CD4-positive, CD25-positive, alpha-beta regulatory T cell (primary cell): Measurements from ENCODE around the gene STARD4. TPM values are rescaled to one million over a fixed set of nuclear protein-coding genes. Genes with fewer than 3 reads are reported as not detected.

ENCODE experiments used
- ATAC-seq, 2 donors: fragments of 150-1000 bp; cut with Tn5 transposase; one replicate each; pipeline ENCODE4 v1.10.0; 2021; ENCODE audit warnings: low read depth in 2 of 2, moderate number of reproducible peaks in 2 of 2, moderate library complexity in 1 of 2
- DNase-seq, 3 donors: peaks; one replicate each; pipeline versions ENCODE4 v3.0.0 to v3.0.0-alpha.2; 2012 to 2022; ENCODE audit warnings: mixed read lengths in 1 of 3
- H3K27ac ChIP-seq: one replicate; pipeline ENCODE4 v1.7.0; 2013; ENCODE audit warnings: mild to moderate bottlenecking, low read length; ENCODE audit not compliant: insufficient read depth, poor library complexity, severe bottlenecking
- H3K27me3 ChIP-seq: one replicate; pipeline ENCODE4 v1.7.0; 2013; ENCODE audit warnings: low read length; ENCODE audit not compliant: control insufficient read depth, insufficient read depth
- H3K36me3 ChIP-seq: one replicate; pipeline ENCODE4 v1.7.0; 2013; ENCODE audit warnings: mild to moderate bottlenecking, low read length, moderate library complexity; ENCODE audit not compliant: control insufficient read depth, insufficient read depth
- H3K4me1 ChIP-seq: 2 replicates; pipeline ENCODE4 v1.7.0; 2013; ENCODE audit warnings: mild to moderate bottlenecking, low read length; ENCODE audit not compliant: insufficient read depth, control insufficient read depth, poor library complexity, severe bottlenecking
- H3K4me3 ChIP-seq: one replicate; pipeline ENCODE4 v1.7.0; 2013; ENCODE audit warnings: low read depth, mild to moderate bottlenecking, low read length, moderate library complexity
- H3K9me3 ChIP-seq, 2 experiments: 1 replicate in 1 of 2; 2 replicates in 1 of 2; pipeline ENCODE4 v1.7.0; 2013; ENCODE audit warnings: low read length in 2 of 2, mild to moderate bottlenecking in 1 of 2, moderate library complexity in 1 of 2; ENCODE audit not compliant: control insufficient read depth in 2 of 2
- H3K27ac Mint-ChIP-seq, 3 donors: one replicate each; pipeline ENCODE4 v1.8.0; 2020 to 2022; ENCODE audit warnings: mild to moderate bottlenecking in 3 of 3, mixed read lengths in 3 of 3, moderate library complexity in 2 of 3
- H3K27me3 Mint-ChIP-seq: one replicate; pipeline ENCODE4 v1.8.0; 2022; ENCODE audit warnings: mild to moderate bottlenecking, mixed read lengths
- H3K36me3 Mint-ChIP-seq: one replicate; pipeline ENCODE4 v1.8.0; 2020; ENCODE audit warnings: mixed read lengths
- H3K4me1 Mint-ChIP-seq, 4 donors: one replicate each; pipeline ENCODE4 v1.8.0; 2020 to 2022; ENCODE audit warnings: mixed read lengths in 4 of 4, mild to moderate bottlenecking in 1 of 4
- H3K4me3 Mint-ChIP-seq, 4 donors: one replicate each; pipeline ENCODE4 v1.8.0; 2020 to 2022; ENCODE audit warnings: mild to moderate bottlenecking in 4 of 4, mixed read lengths in 4 of 4, moderate library complexity in 3 of 4
- H3K9me3 Mint-ChIP-seq, 7 donors: one replicate each; pipeline ENCODE4 v1.8.0; 2020 to 2022; ENCODE audit warnings: mixed read lengths in 7 of 7, mild to moderate bottlenecking in 3 of 7, moderate library complexity in 2 of 7
- polyA plus RNA-seq, 4 donors: library from polyadenylated mRNA; unstranded; fragments of 300-500 nt; fragmentation: Illumina TruSeq; gene quantifications; one replicate each; pipeline ENCODE4 v1.2.3, GENCODE V29; 2021
- total RNA-seq: library from RNA; stranded (reverse); gene quantifications from one replicate; pipeline ENCODE4 v1.2.3, GENCODE V29; 2022

The STARD4 gene, protein sequence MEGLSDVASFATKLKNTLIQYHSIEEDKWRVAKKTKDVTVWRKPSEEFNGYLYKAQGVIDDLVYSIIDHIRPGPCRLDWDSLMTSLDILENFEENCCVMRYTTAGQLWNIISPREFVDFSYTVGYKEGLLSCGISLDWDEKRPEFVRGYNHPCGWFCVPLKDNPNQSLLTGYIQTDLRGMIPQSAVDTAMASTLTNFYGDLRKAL
- total RNA-seq (14.4 TPM), polyA plus RNA-seq (1 to 10 TPM; 2.7 to 4.8 (median 4.6) TPM)

DNA sequence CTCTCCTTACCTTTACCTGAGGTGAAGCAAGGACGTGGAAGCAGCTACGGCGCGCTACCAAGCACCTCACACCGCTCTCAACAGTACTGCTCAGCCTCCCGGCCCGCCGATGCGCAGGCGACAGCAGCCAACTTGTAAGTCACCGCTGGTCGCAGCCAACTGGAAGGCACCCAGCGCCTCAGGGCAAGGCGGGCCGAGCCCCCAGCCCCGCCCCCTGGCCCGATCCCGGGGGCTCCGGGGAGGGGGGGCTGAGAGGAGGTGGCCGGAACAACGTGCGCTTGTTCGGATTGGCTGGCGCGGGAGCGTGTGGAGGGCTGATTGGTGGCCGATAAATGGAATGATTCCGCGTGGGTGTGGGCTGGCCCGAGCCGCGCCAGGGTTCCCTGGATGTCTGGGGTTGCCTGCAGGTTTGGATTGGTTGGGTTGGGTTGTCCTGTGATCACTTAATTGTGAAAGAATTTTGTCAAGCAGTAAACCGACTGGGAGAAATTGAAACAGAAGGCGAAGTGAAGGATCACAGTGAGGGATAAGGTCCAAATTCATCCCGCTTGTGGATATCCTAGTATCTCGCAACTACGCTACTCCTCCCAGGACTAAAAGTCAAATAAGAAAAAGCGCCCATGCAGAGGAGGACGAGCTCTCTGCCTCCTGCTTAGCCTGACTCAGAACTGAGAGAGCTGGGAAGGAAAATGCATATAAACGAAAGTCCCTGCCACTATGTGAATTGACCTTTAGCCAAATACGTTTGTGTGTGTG lies at the start of gene STARD4:
Gene STARD4, minus strand, starts transcription at position 161 of the 756 bp plus-strand sequence. CDS start 5,102 bp downstream, outside the sequence.
- peak; percentile 94 to 95 for ATAC-seq
- H3K27me3 ChIP-seq = no peaks in the 10 kb centered on the region
- peak; percentile 84 to 97 (median 88) for DNase-seq
- Mint-ChIP-seq H3K4me3 (peak within 1 kb of the TSS; percentile 97 to 100 (median 98)), H3K36me3 (no peaks in the 10 kb centered on the region), H3K9me3 (no peaks in the 10 kb centered on the region), H3K27me3 (peaks cover 4% of the 10 kb centered on the region), H3K4me1 (peaks cover 16 to 37% (median 28%) of the 10 kb centered on the region in 4 donors), H3K27ac (peak within 1 kb of the TSS; percentile 87 to 96 (median 95))
- H3K36me3 ChIP-seq = no peaks in the 10 kb centered on the region
- peaks cover 31% of the 10 kb centered on the region for H3K4me1 ChIP-seq
- peak within 1 kb of the TSS; percentile 69 for H3K27ac ChIP-seq
- H3K4me3 ChIP-seq = peak within 1 kb of the TSS; percentile 96
- no peaks in the 10 kb centered on the region for H3K9me3 ChIP-seq

DNA sequence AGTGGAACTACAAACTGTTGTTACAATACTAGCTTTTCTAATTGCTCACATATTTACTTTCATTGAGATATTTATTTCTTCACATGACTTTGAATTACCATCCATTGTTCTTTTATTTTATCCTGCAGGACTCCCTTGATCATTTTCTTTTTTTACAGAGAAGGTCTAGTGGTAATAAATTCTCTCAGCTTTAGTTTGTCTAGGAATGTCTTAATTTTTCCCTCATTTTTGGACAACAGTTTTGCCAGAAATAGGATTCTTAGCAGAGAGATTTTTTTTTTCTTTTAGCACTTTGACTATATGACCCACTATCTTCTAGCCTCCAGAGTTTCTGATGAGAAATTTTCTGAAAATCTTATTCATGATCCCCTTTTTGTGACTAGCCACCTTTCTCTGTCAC lies 47.3 kb upstream of the STARD4 start:
- peaks cover 0 to 2% of the 10 kb centered on the region in 2 experiments for H3K9me3 ChIP-seq
- no peak overlapping the region for H3K27ac ChIP-seq
- Mint-ChIP-seq H3K4me1 (no peaks in the 10 kb centered on the region), H3K4me3 (no peak overlapping the region), H3K27me3 (peaks cover 31% of the 10 kb centered on the region), H3K27ac (no peak overlapping the region), H3K9me3 (peaks cover 0 to 12% (median 5%) of the 10 kb centered on the region in 7 donors), H3K36me3 (no peaks in the 10 kb centered on the region)
- H3K4me1 ChIP-seq = no peaks in the 10 kb centered on the region
- no peak for ATAC-seq
- DNase-seq = no peak
- H3K4me3 ChIP-seq = no peak overlapping the region
- H3K36me3 ChIP-seq = no peaks in the 10 kb centered on the region
- H3K27me3 ChIP-seq = peaks cover 6% of the 10 kb centered on the region

DNA sequence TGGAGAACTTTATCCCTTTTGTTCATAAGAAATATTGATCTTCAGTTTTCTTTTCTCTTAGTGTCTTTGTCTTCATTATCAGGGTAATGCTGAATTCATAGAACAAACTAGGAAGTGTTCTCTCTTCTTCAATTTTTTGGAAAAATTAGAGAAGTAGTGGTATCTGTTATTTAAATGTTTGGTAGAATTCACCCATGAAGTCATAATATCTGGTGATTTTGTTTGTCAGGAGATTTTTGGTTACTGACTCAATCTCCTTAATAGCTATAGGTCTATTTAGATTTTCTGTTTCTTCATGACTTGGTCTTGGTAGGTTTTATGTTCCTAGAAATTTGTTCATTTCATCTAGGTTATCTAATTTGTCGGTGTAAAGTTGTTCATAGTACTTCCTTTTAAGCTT lies 45.4 kb upstream of the STARD4 start:
- no peak overlapping the region for H3K27ac Mint-ChIP-seq
- peaks cover 0 to 12% (median 5%) of the 10 kb centered on the region in 7 donors for H3K9me3 Mint-ChIP-seq
- H3K27me3 Mint-ChIP-seq = peaks cover 31% of the 10 kb centered on the region
- H3K27ac ChIP-seq = no peak overlapping the region
- H3K36me3 ChIP-seq = no peaks in the 10 kb centered on the region
- H3K4me3 ChIP-seq = no peak overlapping the region
- no peaks in the 10 kb centered on the region for H3K4me1 Mint-ChIP-seq
- DNase-seq (no peak), ATAC-seq (no peak)
- H3K36me3 Mint-ChIP-seq = no peaks in the 10 kb centered on the region
- peaks cover 0 to 2% of the 10 kb centered on the region in 2 experiments for H3K9me3 ChIP-seq
- H3K4me3 Mint-ChIP-seq = no peak overlapping the region
- no peaks in the 10 kb centered on the region for H3K4me1 ChIP-seq
- H3K27me3 ChIP-seq = peaks cover 9% of the 10 kb centered on the region

DNA sequence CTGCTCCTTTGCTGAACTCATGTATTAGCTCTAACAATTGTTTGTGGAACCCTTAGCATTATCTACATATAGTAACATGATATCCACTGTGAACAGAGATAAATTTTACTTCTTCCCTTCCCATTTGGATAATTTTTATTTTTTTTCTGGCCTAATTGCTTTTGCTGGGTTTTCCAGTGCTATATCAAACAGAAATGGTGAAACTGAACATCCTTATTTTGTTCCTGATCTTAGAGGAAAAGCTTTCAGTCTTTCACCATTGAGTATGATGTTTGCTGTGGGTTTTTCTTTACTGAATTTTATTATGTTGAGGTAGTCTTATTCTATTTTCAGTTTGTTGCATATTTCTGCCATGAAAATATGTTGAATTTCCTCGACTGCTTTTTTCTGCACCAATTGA lies 44.8 kb upstream of the STARD4 start:
- H3K9me3 ChIP-seq = peaks cover 0 to 2% of the 10 kb centered on the region in 2 experiments

DNA sequence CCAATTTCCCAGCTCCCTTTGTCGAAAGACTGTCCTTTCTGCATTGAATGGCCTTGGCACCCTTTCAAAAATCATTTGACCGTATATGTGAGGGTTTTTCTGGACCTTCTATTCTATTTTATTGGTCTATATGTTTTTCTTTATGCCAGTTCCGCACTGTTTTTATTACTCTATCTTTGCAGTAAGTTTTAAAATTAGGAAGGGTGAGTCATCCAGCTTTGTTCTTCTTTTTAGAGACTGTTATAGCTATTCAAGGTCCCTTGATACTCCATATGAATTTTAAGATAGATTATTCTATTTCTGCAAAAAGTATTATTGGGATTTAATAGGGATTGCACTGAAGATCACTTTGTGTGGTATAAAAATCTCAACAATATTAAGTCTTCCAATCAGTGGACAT lies 44.2 kb upstream of the STARD4 start:
- no peaks in the 10 kb centered on the region for H3K36me3 Mint-ChIP-seq
- peaks cover 35% of the 10 kb centered on the region for H3K27me3 Mint-ChIP-seq
- no peaks in the 10 kb centered on the region for H3K4me1 ChIP-seq
- no peaks in the 10 kb centered on the region for H3K36me3 ChIP-seq
- H3K27ac Mint-ChIP-seq = no peak overlapping the region
- H3K9me3 Mint-ChIP-seq = peaks cover 0 to 12% (median 5%) of the 10 kb centered on the region in 7 donors
- no peak overlapping the region for H3K4me3 ChIP-seq
- DNase-seq (no peak), ATAC-seq (no peak)
- peaks cover 0 to 3% (median 0%) of the 10 kb centered on the region in 4 donors for H3K4me1 Mint-ChIP-seq
- H3K9me3 ChIP-seq = no peaks in the 10 kb centered on the region
- no peak overlapping the region for H3K27ac ChIP-seq
- H3K27me3 ChIP-seq = peaks cover 13% of the 10 kb centered on the region
- no peak overlapping the region for H3K4me3 Mint-ChIP-seq

More for the DNA sequence above, 44.8 kb upstream of the STARD4 start:
- Mint-ChIP-seq H3K4me1 (no peaks in the 10 kb centered on the region), H3K36me3 (no peaks in the 10 kb centered on the region), H3K27ac (no peak overlapping the region), H3K4me3 (no peak overlapping the region), H3K9me3 (peaks cover 0 to 12% (median 5%) of the 10 kb centered on the region in 7 donors), H3K27me3 (peaks cover 30% of the 10 kb centered on the region)
- Histone ChIP-seq H3K27me3 (peaks cover 12% of the 10 kb centered on the region), H3K4me3 (no peak overlapping the region), H3K36me3 (no peaks in the 10 kb centered on the region), H3K4me1 (no peaks in the 10 kb centered on the region), H3K27ac (no peak overlapping the region)
- ATAC-seq (no peak), DNase-seq (no peak)

DNA sequence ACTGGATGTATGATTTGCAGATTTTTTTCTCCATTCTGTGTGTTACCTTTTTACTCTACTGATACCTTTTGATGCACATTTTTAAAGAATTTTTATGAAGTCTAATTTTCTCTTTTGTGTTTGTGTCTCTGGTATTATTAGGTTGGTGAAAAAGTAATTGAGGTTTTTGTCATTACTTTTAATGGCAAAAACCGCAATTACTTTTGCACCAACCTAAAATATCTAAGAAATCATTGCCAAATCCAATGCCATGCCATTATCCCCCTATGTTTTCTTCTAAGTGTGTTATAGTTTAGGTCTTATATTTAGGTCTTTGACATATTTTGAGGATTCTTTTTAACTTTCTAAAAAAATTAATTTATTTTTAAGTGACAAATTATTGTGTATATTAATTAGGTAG lies 43.4 kb upstream of the STARD4 start:
- H3K9me3 Mint-ChIP-seq = peaks cover 0 to 12% (median 5%) of the 10 kb centered on the region in 7 donors
- Histone ChIP-seq H3K9me3 (no peaks in the 10 kb centered on the region), H3K27me3 (peaks cover 11% of the 10 kb centered on the region), H3K4me3 (no peak overlapping the region), H3K27ac (no peak overlapping the region), H3K4me1 (no peaks in the 10 kb centered on the region), H3K36me3 (no peaks in the 10 kb centered on the region)
- H3K4me3 Mint-ChIP-seq = no peak overlapping the region
- no peak overlapping the region for H3K27ac Mint-ChIP-seq
- no peak for DNase-seq
- peaks cover 0 to 9% (median 1%) of the 10 kb centered on the region in 4 donors for H3K4me1 Mint-ChIP-seq
- ATAC-seq = no peak
- H3K27me3 Mint-ChIP-seq = peaks cover 38% of the 10 kb centered on the region
- no peaks in the 10 kb centered on the region for H3K36me3 Mint-ChIP-seq

DNA sequence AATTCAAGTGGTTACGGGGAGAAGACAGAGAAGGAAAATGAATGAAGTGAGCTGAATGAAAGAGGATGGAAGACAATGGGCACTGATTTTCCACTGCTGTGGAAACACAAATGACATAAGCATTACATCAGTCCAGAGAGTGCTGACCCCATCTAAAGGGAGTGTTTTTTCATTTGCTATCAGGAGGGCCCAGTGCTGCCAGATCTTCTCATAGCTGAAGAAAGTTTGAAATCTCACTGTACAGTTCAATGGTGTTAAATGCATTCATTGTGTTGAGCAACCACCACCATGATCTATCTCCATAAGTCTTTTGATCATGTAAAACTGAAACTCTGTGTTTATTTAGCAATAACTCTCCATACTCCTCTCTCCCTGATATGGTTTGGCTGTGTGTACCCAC lies 41.5 kb upstream of the STARD4 start:
- Histone ChIP-seq H3K27me3 (peaks cover 14% of the 10 kb centered on the region), H3K4me3 (no peak overlapping the region), H3K9me3 (no peaks in the 10 kb centered on the region), H3K27ac (no peak overlapping the region), H3K4me1 (no peaks in the 10 kb centered on the region), H3K36me3 (no peaks in the 10 kb centered on the region)
- DNase-seq = no peak
- Mint-ChIP-seq H3K27ac (no peak overlapping the region), H3K4me1 (peaks cover 0 to 15% (median 1%) of the 10 kb centered on the region in 4 donors), H3K27me3 (peaks cover 28% of the 10 kb centered on the region), H3K9me3 (peaks cover 0 to 5% (median 0%) of the 10 kb centered on the region in 7 donors), H3K4me3 (no peak overlapping the region), H3K36me3 (no peaks in the 10 kb centered on the region)
- no peak for ATAC-seq
